Neural cell (in vitro differentiated cells): ENCODE measurements around the gene PRSS2.

Experiments
- CTCF ChIP-seq: fragments of 450-650 bp; IDR thresholded peaks from 2 replicates; pipeline ENCODE4 v1.5.1; 2014; ENCODE audit warnings: antibody characterized with exemption, mild to moderate bottlenecking, moderate library complexity; ENCODE audit not compliant: poor library complexity, severe bottlenecking
- EP300 ChIP-seq: fragments of 450-650 bp; conservative IDR thresholded peaks from 2 replicates; pipeline ENCODE4 v1.6.1; 2014; ENCODE audit warnings: antibody characterized with exemption, mild to moderate bottlenecking, moderate library complexity; ENCODE audit not compliant: poor library complexity, severe bottlenecking
- EZH2 ChIP-seq: fragments of 200-600, 300-800 bp; shearing (Covaris generic), sonication (generic); IDR thresholded peaks from 2 replicates; pipeline ENCODE4 v1.6.1; 2014; ENCODE audit warnings: antibody characterized with exemption, low read length, borderline replicate concordance, mild to moderate bottlenecking; ENCODE audit not compliant: insufficient read depth, poor library complexity, severe bottlenecking
- MXI1 ChIP-seq: fragments of 450-650 bp; conservative IDR thresholded peaks from 2 replicates; pipeline ENCODE4 v1.6.1; 2014; ENCODE audit warnings: antibody characterized with exemption, mild to moderate bottlenecking; ENCODE audit not compliant: poor library complexity, severe bottlenecking
- POLR2AphosphoS5 ChIP-seq: IDR thresholded peaks from 2 replicates; pipeline ENCODE4 v1.6.1; 2012
- RAD21 ChIP-seq: fragments of 450-650 bp; conservative IDR thresholded peaks from 2 replicates; pipeline ENCODE4 v1.6.1; 2014; ENCODE audit warnings: antibody characterized with exemption, mild to moderate bottlenecking, moderate library complexity
- REST ChIP-seq: IDR thresholded peaks from 2 replicates; pipeline ENCODE4 v1.6.1; 2012; ENCODE audit warnings: borderline replicate concordance
- SMC3 ChIP-seq: fragments of 450-650 bp; conservative IDR thresholded peaks from 2 replicates; pipeline ENCODE4 v1.6.1; 2014; ENCODE audit warnings: antibody characterized with exemption, mild to moderate bottlenecking, moderate library complexity; ENCODE audit not compliant: poor library complexity
- TAF1 ChIP-seq: IDR thresholded peaks from 2 replicates; pipeline ENCODE4 v1.6.1; 2012; ENCODE audit warnings: low read depth

GRCh38 chr7:142799437-142799835, 28.7 kb downstream of the PRSS2 start:
- no peak for TF ChIP-seq CTCF
- no peak for TF ChIP-seq EZH2
- no peak for TF ChIP-seq POLR2AphosphoS5
- no peak for TF ChIP-seq TAF1
- no peak for TF ChIP-seq REST
- TF ChIP-seq EP300 = no peak
- no peak for TF ChIP-seq RAD21
- no peak for TF ChIP-seq SMC3
- TF ChIP-seq MXI1 = no peak
